Keratinocyte (primary cell): ENCODE data around the gene WDR49. TPM values are rescaled to one million over a fixed set of nuclear protein-coding genes. Genes with fewer than 3 reads are reported as not detected.

ENCODE experiments used
- DNase-seq: peaks from one replicate; pipeline ENCODE4 v3.0.0-alpha.2; 2011; ENCODE audit warnings: low read depth, missing footprints, low spot score
- FAIRE-seq: peaks from 2 replicates; lab custom pipeline; 2011; peaks lifted over from hg19 to GRCh38; lab: Jason Lieb, UNC
- H2AFZ ChIP-seq: 2 replicates; pipeline ENCODE4 v1.6.0; 2012; ENCODE audit warnings: low read length, control low read depth, inconsistent platforms; ENCODE audit not compliant: control insufficient read depth
- H3K27ac ChIP-seq: 2 replicates; pipeline ENCODE4 v1.5.1; 2011; ENCODE audit warnings: low read length; ENCODE audit not compliant: control insufficient read depth, insufficient read depth
- H3K27me3 ChIP-seq: 3 replicates; pipeline ENCODE4 v1.6.0; 2011; ENCODE audit warnings: low read length; ENCODE audit not compliant: control insufficient read depth, insufficient read depth; ENCODE audit errors: extremely low read depth
- H3K36me3 ChIP-seq, 2 experiments: 2 replicates in 1 of 2; 3 replicates in 1 of 2; pipeline ENCODE4 v1.5.1; 2011; ENCODE audit warnings: low read length in 2 of 2, mild to moderate bottlenecking in 1 of 2; ENCODE audit not compliant: control insufficient read depth in 2 of 2, insufficient read depth in 2 of 2; ENCODE audit errors: extremely low read depth in 1 of 2
- H3K4me1 ChIP-seq: 3 replicates; pipeline ENCODE4 v1.5.1; 2011; ENCODE audit warnings: low read length; ENCODE audit not compliant: control insufficient read depth, insufficient read depth; ENCODE audit errors: extremely low read depth
- H3K4me2 ChIP-seq: 3 replicates; pipeline ENCODE4 v1.6.0; 2011; ENCODE audit warnings: low read depth, low read length; ENCODE audit not compliant: control insufficient read depth, insufficient read depth; ENCODE audit errors: extremely low read depth
- H3K4me3 ChIP-seq, 3 experiments: fragments of 200-600 bp in 1 of 3; sonication (generic) in 1 of 3; 2 replicates in 2 of 3; 3 replicates in 1 of 3; pipeline ENCODE4 v1.5.1; 2011 to 2016; ENCODE audit warnings: low read length in 3 of 3, mild to moderate bottlenecking in 3 of 3, control low read depth in 2 of 3, inconsistent platforms in 1 of 3, low read depth in 1 of 3, mixed read lengths in 1 of 3, mixed run types in 1 of 3, moderate library complexity in 1 of 3; ENCODE audit not compliant: control insufficient read depth in 2 of 3, insufficient read depth in 2 of 3; ENCODE audit errors: extremely low read depth in 1 of 3
- H3K79me2 ChIP-seq: 2 replicates; pipeline ENCODE4 v1.6.0; 2012; ENCODE audit warnings: low read length; ENCODE audit not compliant: control insufficient read depth, insufficient read depth
- H3K9ac ChIP-seq: 3 replicates; pipeline ENCODE4 v1.6.0; 2011; ENCODE audit warnings: low read length; ENCODE audit not compliant: control insufficient read depth, insufficient read depth; ENCODE audit errors: extremely low read depth
- H3K9me1 ChIP-seq: 3 replicates; pipeline ENCODE4 v1.6.0; 2011; ENCODE audit warnings: low read length; ENCODE audit not compliant: control insufficient read depth, insufficient read depth; ENCODE audit errors: extremely low read depth
- H3K9me3 ChIP-seq: 2 replicates; pipeline ENCODE4 v1.5.1; 2012; ENCODE audit warnings: low read depth, low read length; ENCODE audit not compliant: control insufficient read depth
- H4K20me1 ChIP-seq: 3 replicates; pipeline ENCODE4 v1.6.0; 2011; ENCODE audit warnings: low read length; ENCODE audit not compliant: control insufficient read depth, insufficient read depth; ENCODE audit errors: extremely low read depth
- EZH2 ChIP-seq: IDR thresholded peaks from one replicate; pipeline ENCODE4 v1.6.1; 2012; ENCODE audit warnings: inconsistent platforms, mild to moderate bottlenecking, low read length, moderate library complexity
- dilution Hi-C: fragments of 300-500 bp; cut with MboI; formaldehyde crosslinking; loops from one replicate; pipeline ENCODE4 v1.7.0; 2020; ENCODE audit warnings: low sequenced_read_pairs; ENCODE audit not compliant: extremely low pct_ligation_motif_present
- polyA plus RNA-seq, 5 experiments: library from polyadenylated mRNA; depleted of rRNA in 3 of 5; stranded (reverse) in 3 of 5; stranded (forward) in 1 of 5; unstranded in 1 of 5; fragments of >200 nt; gene quantifications; 1 replicate in 1 of 5; 2 replicates in 3 of 5; 3 replicates in 1 of 5; pipeline versions ENCODE4 v1.2.1 to v1.2.3, GENCODE V29; 2011 to 2012; ENCODE audit warnings: missing spikeins in 2 of 5, low read depth in 1 of 5, low replicate concordance in 1 of 5
- TF ChIP-seq, protein P1 (sequence below), 3 experiments: IDR thresholded peaks in 1 of 3; conservative IDR thresholded peaks in 1 of 3; optimal IDR thresholded peaks in 1 of 3; 2 replicates in 2 of 3; 3 replicates in 1 of 3; pipeline versions ENCODE3 to v1.5.1; 2011; ENCODE audit warnings: low read length in 3 of 3, mild to moderate bottlenecking in 3 of 3, moderate library complexity in 2 of 3, control low read depth in 1 of 3, inconsistent platforms in 1 of 3; ENCODE audit not compliant: insufficient read depth in 2 of 3; ENCODE audit errors: extremely low read depth in 1 of 3

WDR49 gene
- polyA plus RNA-seq, 1 donor (not counting 4 experiments of a cell fraction or from before 2014, with no cell fraction given) = not detected

DNA sequence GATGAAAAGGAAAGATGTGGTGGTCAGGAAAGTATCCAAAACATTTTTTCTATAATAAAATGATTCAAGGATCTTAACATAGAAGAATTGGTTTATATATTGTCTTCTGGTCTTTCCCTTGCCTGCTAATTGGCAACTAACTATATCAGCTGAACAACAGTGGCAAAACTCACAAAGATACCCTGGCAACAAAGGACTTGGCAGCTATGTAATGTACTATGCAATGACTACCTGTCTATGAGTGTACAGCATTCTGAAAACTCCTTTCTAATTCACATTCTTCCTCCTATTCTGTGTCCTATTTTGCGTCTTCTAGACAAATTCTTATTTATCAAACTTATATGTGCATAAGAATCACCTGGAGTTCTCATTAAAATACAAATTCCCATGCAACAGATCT is 164.2 kb downstream of the WDR49 start:
- no peak overlapping the region for H3K4me3 ChIP-seq
- dilution Hi-C loops = no loop called here
- no peaks in the 10 kb centered on the region for H3K9me1 ChIP-seq
- FAIRE-seq (no peak), DNase-seq (no peak)
- no peak overlapping the region for H3K9ac ChIP-seq
- TF ChIP-seq EZH2 = no peak
- TF ChIP-seq, protein P1, sequence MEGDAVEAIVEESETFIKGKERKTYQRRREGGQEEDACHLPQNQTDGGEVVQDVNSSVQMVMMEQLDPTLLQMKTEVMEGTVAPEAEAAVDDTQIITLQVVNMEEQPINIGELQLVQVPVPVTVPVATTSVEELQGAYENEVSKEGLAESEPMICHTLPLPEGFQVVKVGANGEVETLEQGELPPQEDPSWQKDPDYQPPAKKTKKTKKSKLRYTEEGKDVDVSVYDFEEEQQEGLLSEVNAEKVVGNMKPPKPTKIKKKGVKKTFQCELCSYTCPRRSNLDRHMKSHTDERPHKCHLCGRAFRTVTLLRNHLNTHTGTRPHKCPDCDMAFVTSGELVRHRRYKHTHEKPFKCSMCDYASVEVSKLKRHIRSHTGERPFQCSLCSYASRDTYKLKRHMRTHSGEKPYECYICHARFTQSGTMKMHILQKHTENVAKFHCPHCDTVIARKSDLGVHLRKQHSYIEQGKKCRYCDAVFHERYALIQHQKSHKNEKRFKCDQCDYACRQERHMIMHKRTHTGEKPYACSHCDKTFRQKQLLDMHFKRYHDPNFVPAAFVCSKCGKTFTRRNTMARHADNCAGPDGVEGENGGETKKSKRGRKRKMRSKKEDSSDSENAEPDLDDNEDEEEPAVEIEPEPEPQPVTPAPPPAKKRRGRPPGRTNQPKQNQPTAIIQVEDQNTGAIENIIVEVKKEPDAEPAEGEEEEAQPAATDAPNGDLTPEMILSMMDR (optimal IDR thresholded peaks at IDR 0.05 in 1 of 3, IDR thresholded peaks at IDR 0.05 in 1 of 3, conservative IDR thresholded peaks at IDR 0.05 in 1 of 3; ENCODE audit: extremely low read depth in 1 of 3, insufficient read depth in 2 of 3, low read length in 3 of 3) = no peak
- H3K79me2 ChIP-seq = no peaks in the 10 kb centered on the region
- no peaks in the 10 kb centered on the region for H3K4me1 ChIP-seq
- H3K4me2 ChIP-seq = no peak overlapping the region
- no peaks in the 10 kb centered on the region for H3K27me3 ChIP-seq
- H4K20me1 ChIP-seq = no peaks in the 10 kb centered on the region
- H3K27ac ChIP-seq = no peak overlapping the region
- H2AFZ ChIP-seq = no peak overlapping the region
- H3K36me3 ChIP-seq = no peaks in the 10 kb centered on the region
- no peaks in the 10 kb centered on the region for H3K9me3 ChIP-seq

DNA sequence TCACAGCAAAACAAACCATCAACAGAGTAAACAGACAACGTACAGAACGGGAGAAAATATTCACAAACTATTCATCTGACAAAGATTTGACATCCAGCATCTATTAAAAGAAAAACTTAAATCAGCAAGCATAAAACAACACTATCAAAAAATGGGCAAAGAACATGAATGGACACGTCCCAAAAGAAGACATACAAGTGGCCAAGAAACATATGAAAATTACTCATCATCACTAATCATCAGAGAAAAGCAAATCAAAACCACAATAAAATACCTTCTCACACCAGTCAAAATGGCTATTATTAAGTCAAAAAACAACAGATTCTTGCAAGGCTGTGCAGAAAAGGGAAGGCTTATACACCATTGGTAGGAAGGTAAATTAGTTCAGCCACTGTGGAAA is 166.2 kb downstream of the WDR49 start:
- dilution Hi-C loops = no loop called here
- Histone ChIP-seq H3K9me1 (no peaks in the 10 kb centered on the region), H3K27me3 (no peaks in the 10 kb centered on the region), H3K4me1 (no peaks in the 10 kb centered on the region), H3K4me3 (no peak overlapping the region), H3K79me2 (no peaks in the 10 kb centered on the region), H3K27ac (no peak overlapping the region), H3K9ac (no peak overlapping the region), H2AFZ (no peak overlapping the region), H3K4me2 (no peak overlapping the region), H3K9me3 (no peaks in the 10 kb centered on the region), H3K36me3 (no peaks in the 10 kb centered on the region), H4K20me1 (no peaks in the 10 kb centered on the region)
- FAIRE-seq = no peak
- no peak for DNase-seq
- TF ChIP-seq, protein P1 (optimal IDR thresholded peaks at IDR 0.05 in 1 of 3, IDR thresholded peaks at IDR 0.05 in 1 of 3, conservative IDR thresholded peaks at IDR 0.05 in 1 of 3; ENCODE audit: extremely low read depth in 1 of 3, insufficient read depth in 2 of 3, low read length in 3 of 3) = no peak
- no peak for TF ChIP-seq EZH2
